Stomach (tissue), 9 donors: ENCODE measurements around the gene CSMD2. TPM values are rescaled to one million over a fixed set of nuclear protein-coding genes. Genes with fewer than 3 reads are reported as not detected.

ENCODE experiments used
- DNase-seq, 2 donors: peaks; one replicate each; pipeline versions ENCODE4 v3.0.0 to v3.0.0-alpha.2; 2013 to 2019
- H3K27ac ChIP-seq, 5 donors: fragments of 200-600 bp in 4 of 5; sonication (generic) in 4 of 5; one replicate each; pipeline ENCODE4 v1.5.1; 2013 to 2019; ENCODE audit warnings: mild to moderate bottlenecking in 1 of 5, moderate library complexity in 1 of 5
- H3K27me3 ChIP-seq, 3 donors: fragments of 200-600 bp; sonication (generic); one replicate each; pipeline ENCODE4 v1.5.1; 2017 to 2019; ENCODE audit warnings: mixed run types in 1 of 3
- H3K36me3 ChIP-seq, 4 donors: fragments of 200-600 bp; sonication (generic); 1 replicate in 3 of 4; 2 replicates in 1 of 4; pipeline ENCODE4 v1.5.1; 2016 to 2019
- H3K4me1 ChIP-seq, 4 donors: fragments of 200-600 bp; sonication (generic); one replicate each; pipeline ENCODE4 v1.5.1; 2016 to 2019
- H3K4me3 ChIP-seq, 4 donors: fragments of 200-600 bp; sonication (generic) in 3 of 4; one replicate each; pipeline ENCODE4 v1.5.1; 2016 to 2019; ENCODE audit warnings: mild to moderate bottlenecking in 1 of 4
- H3K9me3 ChIP-seq, 4 donors: fragments of 200-600 bp; sonication (generic); one replicate each; pipeline ENCODE4 v1.5.1; 2016 to 2019
- CTCF ChIP-seq, 7 experiments: fragments of 450-650 bp in 4 of 7; fragments of 200-600 bp in 3 of 7; sonication (generic) in 3 of 7; IDR thresholded peaks; one replicate each; pipeline ENCODE4 v1.5.1; 2016 to 2019; ENCODE audit warnings: antibody characterized with exemption in 7 of 7, control low read depth in 2 of 7, mild to moderate bottlenecking in 1 of 7
- EP300 ChIP-seq: sonication (generic); formaldehyde crosslinking; IDR thresholded peaks from one replicate; pipeline ENCODE4 v1.6.1; 2017; ENCODE audit warnings: antibody characterized with exemption
- POLR2A ChIP-seq, 4 donors: fragments of 450-650 bp; IDR thresholded peaks; one replicate each; pipeline ENCODE4 v1.6.1; 2016; ENCODE audit warnings: antibody characterized with exemption in 4 of 4, control low read depth in 2 of 4, mild to moderate bottlenecking in 1 of 4, moderate library complexity in 1 of 4
- POLR2AphosphoS5 ChIP-seq, 3 donors: sonication (generic); formaldehyde crosslinking; IDR thresholded peaks; one replicate each; pipeline ENCODE4 v1.6.1; 2016; ENCODE audit warnings: antibody characterized with exemption in 3 of 3
- WGBS, 5 donors: extraction: QIAGEN DNeasy Blood & Tissue Kit in 3 of 5; methylation state at CpG; one replicate each; pipeline versions ENCODE4 v1.1.5 to v1.1.7; 2013 to 2018; 5-methylcytosine and 5-hydroxymethylcytosine counted together
- intact Hi-C: fragments of 100-400 bp; cut with DNase I; formaldehyde crosslinking; loops from one replicate; pipeline ENCODE4 v1.15.1; 2023; ENCODE audit warnings: low total_unique reads
- polyA plus RNA-seq, 3 donors: library from polyadenylated mRNA; stranded (reverse); fragments of 200-250 nt; gene quantifications; one replicate each; pipeline ENCODE4 v1.2.3, GENCODE V29; 2013
- total RNA-seq, 5 donors: library from RNA; depleted of rRNA; stranded (reverse); fragments of >200 nt; gene quantifications; one replicate each; pipeline versions ENCODE4 v1.1.0 to v1.2.3, GENCODE V29; 2014 to 2016
- donor health status: healthy with polysubstance abuse.
- donor health status: Bipolar disorder and iron deficiency.
- donor health status: healthy.

The CSMD2 gene
- total and polyA plus RNA-seq, 8 donors, result 0.10 to 3.5 (median 0.37) TPM; not detected in 1

GRCh38 chr1:33970148-33970825 is 194.7 kb downstream of the CSMD2 start:
- DNase-seq, result no peak
- WGBS, 5 donors, result 64 to 85% (median 78%) methylated on average over 5 of the region's 5 CpGs
- intact Hi-C loops, result no loop called here
- Histone ChIP-seq H3K27ac (no peak overlapping the region), H3K4me1 (peaks cover 0 to 24% (median 5%) of the 10 kb centered on the region in 4 donors), H3K27me3 (no peaks in the 10 kb centered on the region), H3K9me3 (no peaks in the 10 kb centered on the region), H3K4me3 (no peak overlapping the region), H3K36me3 (no peaks in the 10 kb centered on the region)
- TF ChIP-seq CTCF (IDR thresholded peaks at IDR 0.05) (no peak), POLR2A (IDR thresholded peaks at IDR 0.05) (no peak), EP300 (no peak), POLR2AphosphoS5 (IDR thresholded peaks at IDR 0.05) (no peak)

GRCh38 chr1:33966346-33967141 is 198.5 kb downstream of the CSMD2 start:
- Histone ChIP-seq H3K27me3 (no peaks in the 10 kb centered on the region), H3K9me3 (no peaks in the 10 kb centered on the region), H3K4me1 (peaks cover 0 to 3% (median 0%) of the 10 kb centered on the region in 4 donors), H3K36me3 (no peaks in the 10 kb centered on the region), H3K4me3 (no peak overlapping the region), H3K27ac (no peak overlapping the region)
- TF ChIP-seq EP300 (no peak), POLR2AphosphoS5 (IDR thresholded peaks at IDR 0.05) (peak in 1 of 3 donors; percentile 55)
- intact Hi-C loops, result no loop called here
- peak in 1 of 2 donors; percentile 19 for DNase-seq
- 52 to 60% (median 56%) methylated on average over 12 of the region's 12 CpGs for WGBS, 5 donors

DNA sequence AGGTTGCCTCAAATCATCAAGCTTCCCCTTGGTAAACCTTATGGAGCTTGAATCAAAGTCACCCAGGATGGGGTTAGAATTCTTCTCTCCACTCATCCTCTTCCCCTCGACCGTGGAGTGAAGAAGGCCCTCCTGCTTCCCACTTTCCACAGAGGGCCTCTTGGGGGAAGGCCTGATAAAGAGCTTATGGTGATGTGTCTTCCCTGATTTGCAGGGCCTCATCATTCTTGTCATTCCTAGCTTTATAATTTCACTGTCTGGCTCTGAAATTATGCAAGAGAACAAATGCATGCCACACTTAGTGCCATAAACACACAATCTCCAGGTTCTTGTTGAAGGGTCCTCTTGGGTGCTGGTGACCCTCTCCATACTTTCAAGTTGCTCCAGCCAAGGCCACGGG is 199.9 kb downstream of the CSMD2 start:
- no peaks in the 10 kb centered on the region for H3K4me1 ChIP-seq
- TF ChIP-seq CTCF (IDR thresholded peaks at IDR 0.05), result no peak
- 74 to 86% (median 81%) methylated on average over 3 of the region's 3 CpGs for WGBS, 5 donors
- H3K9me3 ChIP-seq, result no peaks in the 10 kb centered on the region
- H3K36me3 ChIP-seq, result no peaks in the 10 kb centered on the region
- no peak overlapping the region for H3K27ac ChIP-seq
- no peaks in the 10 kb centered on the region for H3K27me3 ChIP-seq
- no peak for DNase-seq
- intact Hi-C loops, result no loop called here
- no peak overlapping the region for H3K4me3 ChIP-seq

DNA sequence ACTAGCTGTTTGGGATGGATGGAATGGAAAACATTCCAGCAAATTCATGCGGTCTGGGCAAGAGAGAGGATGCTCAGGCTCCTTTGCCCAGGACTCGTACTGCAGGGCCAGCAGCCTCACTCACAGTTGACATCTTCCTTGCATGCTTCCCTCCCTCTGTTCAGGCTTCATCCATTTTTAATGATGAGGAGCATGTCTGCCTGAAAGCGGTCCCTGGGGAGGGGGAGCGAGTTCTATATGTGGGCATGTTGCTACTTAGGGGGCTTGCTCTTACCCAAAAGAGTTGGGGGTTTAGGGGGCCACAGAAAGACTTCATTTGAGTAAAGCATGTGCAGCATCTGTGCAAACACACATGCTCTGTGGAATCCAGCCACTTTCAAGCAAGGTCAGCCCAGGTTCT is 203.0 kb downstream of the CSMD2 start:
- Histone ChIP-seq H3K4me3 (no peak overlapping the region), H3K36me3 (no peaks in the 10 kb centered on the region), H3K27me3 (no peaks in the 10 kb centered on the region), H3K4me1 (no peaks in the 10 kb centered on the region), H3K27ac (no peak overlapping the region), H3K9me3 (no peaks in the 10 kb centered on the region)
- TF ChIP-seq POLR2A (IDR thresholded peaks at IDR 0.05), result no peak
- no peak for TF ChIP-seq EP300
- TF ChIP-seq POLR2AphosphoS5 (IDR thresholded peaks at IDR 0.05), result no peak
- no peak for TF ChIP-seq CTCF (IDR thresholded peaks at IDR 0.05)
- no peak for DNase-seq
- 72 to 87% (median 82%) methylated on average over 2 to 4 of the region's 4 CpGs for WGBS, 5 donors
- intact Hi-C loops, result no loop called here
